CD4-positive, CD25-positive, alpha-beta regulatory T cell (primary cell): Measurements from ENCODE around the gene DAD1. TPM values are rescaled to one million over a fixed set of nuclear protein-coding genes. Genes with fewer than 3 reads are reported as not detected.
"Not testable (repeated sequence)": the region's sequence is repeated elsewhere in the genome, so short reads cannot be mapped to it uniquely, and the experiment has no call there.

ENCODE experiments used
- ATAC-seq, 2 donors: fragments of 150-1000 bp; cut with Tn5 transposase; one replicate each; pipeline ENCODE4 v1.10.0; 2021; ENCODE audit warnings: low read depth in 2 of 2, moderate number of reproducible peaks in 2 of 2, moderate library complexity in 1 of 2
- DNase-seq, 3 donors: peaks; one replicate each; pipeline versions ENCODE4 v3.0.0 to v3.0.0-alpha.2; 2012 to 2022; ENCODE audit warnings: mixed read lengths in 1 of 3
- H3K27ac ChIP-seq: one replicate; pipeline ENCODE4 v1.7.0; 2013; ENCODE audit warnings: mild to moderate bottlenecking, low read length; ENCODE audit not compliant: insufficient read depth, poor library complexity, severe bottlenecking
- H3K27me3 ChIP-seq: one replicate; pipeline ENCODE4 v1.7.0; 2013; ENCODE audit warnings: low read length; ENCODE audit not compliant: control insufficient read depth, insufficient read depth
- H3K36me3 ChIP-seq: one replicate; pipeline ENCODE4 v1.7.0; 2013; ENCODE audit warnings: mild to moderate bottlenecking, low read length, moderate library complexity; ENCODE audit not compliant: control insufficient read depth, insufficient read depth
- H3K4me1 ChIP-seq: 2 replicates; pipeline ENCODE4 v1.7.0; 2013; ENCODE audit warnings: mild to moderate bottlenecking, low read length; ENCODE audit not compliant: insufficient read depth, control insufficient read depth, poor library complexity, severe bottlenecking
- H3K4me3 ChIP-seq: one replicate; pipeline ENCODE4 v1.7.0; 2013; ENCODE audit warnings: low read depth, mild to moderate bottlenecking, low read length, moderate library complexity
- H3K9me3 ChIP-seq, 2 experiments: 1 replicate in 1 of 2; 2 replicates in 1 of 2; pipeline ENCODE4 v1.7.0; 2013; ENCODE audit warnings: low read length in 2 of 2, mild to moderate bottlenecking in 1 of 2, moderate library complexity in 1 of 2; ENCODE audit not compliant: control insufficient read depth in 2 of 2
- H3K27ac Mint-ChIP-seq, 3 donors: one replicate each; pipeline ENCODE4 v1.8.0; 2020 to 2022; ENCODE audit warnings: mild to moderate bottlenecking in 3 of 3, mixed read lengths in 3 of 3, moderate library complexity in 2 of 3
- H3K27me3 Mint-ChIP-seq: one replicate; pipeline ENCODE4 v1.8.0; 2022; ENCODE audit warnings: mild to moderate bottlenecking, mixed read lengths
- H3K36me3 Mint-ChIP-seq: one replicate; pipeline ENCODE4 v1.8.0; 2020; ENCODE audit warnings: mixed read lengths
- H3K4me1 Mint-ChIP-seq, 4 donors: one replicate each; pipeline ENCODE4 v1.8.0; 2020 to 2022; ENCODE audit warnings: mixed read lengths in 4 of 4, mild to moderate bottlenecking in 1 of 4
- H3K4me3 Mint-ChIP-seq, 4 donors: one replicate each; pipeline ENCODE4 v1.8.0; 2020 to 2022; ENCODE audit warnings: mild to moderate bottlenecking in 4 of 4, mixed read lengths in 4 of 4, moderate library complexity in 3 of 4
- H3K9me3 Mint-ChIP-seq, 7 donors: one replicate each; pipeline ENCODE4 v1.8.0; 2020 to 2022; ENCODE audit warnings: mixed read lengths in 7 of 7, mild to moderate bottlenecking in 3 of 7, moderate library complexity in 2 of 7
- polyA plus RNA-seq, 4 donors: library from polyadenylated mRNA; unstranded; fragments of 300-500 nt; fragmentation: Illumina TruSeq; gene quantifications; one replicate each; pipeline ENCODE4 v1.2.3, GENCODE V29; 2021
- total RNA-seq: library from RNA; stranded (reverse); gene quantifications from one replicate; pipeline ENCODE4 v1.2.3, GENCODE V29; 2022

DAD1 gene
- total and polyA plus RNA-seq, 5 donors from 2014 or later: 81.8 to 720 (median 683) TPM

DNA sequence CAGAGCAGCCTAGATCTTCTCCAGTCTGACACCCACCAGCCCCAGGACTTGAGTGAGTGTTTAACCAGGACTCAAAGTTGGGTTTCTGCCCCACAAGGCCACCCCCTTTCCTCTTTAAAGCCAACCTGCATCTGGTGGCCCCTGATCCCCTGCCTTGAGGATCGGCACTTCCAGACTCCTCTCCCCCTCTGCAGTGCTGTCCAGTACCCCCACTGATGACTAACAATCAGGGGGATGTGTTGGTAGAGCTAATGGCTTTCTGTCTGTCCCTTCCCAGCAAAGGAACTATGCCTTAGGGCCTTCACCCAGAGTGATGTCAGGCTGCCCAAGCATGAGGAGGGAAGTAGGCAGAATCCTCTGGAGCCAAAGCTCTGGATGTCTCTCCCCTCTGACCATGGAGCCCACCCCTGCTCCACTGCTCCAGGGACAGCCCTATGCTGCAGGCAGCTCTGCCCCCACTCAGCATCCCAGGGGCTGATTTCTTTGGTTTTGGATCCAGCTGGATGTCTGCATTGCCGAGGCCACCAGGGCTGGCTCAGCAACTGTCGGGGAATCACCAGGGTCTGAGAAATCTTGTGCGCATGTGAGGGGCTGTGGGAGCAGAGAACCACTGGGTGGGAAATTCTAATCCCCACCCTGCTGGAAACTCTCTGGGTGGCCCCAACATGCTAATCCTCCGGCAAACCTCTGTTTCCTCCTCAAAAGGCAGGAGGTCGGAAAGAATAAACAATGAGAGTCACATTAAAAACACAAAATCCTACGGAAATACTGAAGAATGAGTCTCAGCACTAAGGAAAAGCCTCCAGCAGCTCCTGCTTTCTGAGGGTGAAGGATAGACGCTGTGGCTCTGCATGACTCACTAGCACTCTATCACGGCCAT, 42.9 kb downstream of the DAD1 start:
- ATAC-seq (no peak), DNase-seq (no peak)
- Histone ChIP-seq H3K36me3 (peaks cover 94% of the 10 kb centered on the region), H3K4me1 (peaks cover 100% of the 10 kb centered on the region), H3K4me3 (peak overlapping the region; percentile 87), H3K27ac (peak overlapping the region; percentile 99), H3K9me3 (no peaks in the 10 kb centered on the region), H3K27me3 (no peaks in the 10 kb centered on the region)
- peaks cover 94% of the 10 kb centered on the region for H3K36me3 Mint-ChIP-seq
- H3K9me3 Mint-ChIP-seq: no peaks in the 10 kb centered on the region
- no peaks in the 10 kb centered on the region for H3K27me3 Mint-ChIP-seq
- H3K4me3 Mint-ChIP-seq: peak overlapping the region; percentile 82 to 90 (median 88)
- peaks cover 48 to 98% (median 86%) of the 10 kb centered on the region in 4 donors for H3K4me1 Mint-ChIP-seq
- peak overlapping the region; percentile 96 to 100 (median 99) for H3K27ac Mint-ChIP-seq

GRCh38 chr14:22544881-22545420, 44.1 kb downstream of the DAD1 start:
- Mint-ChIP-seq H3K27me3 (no peaks in the 10 kb centered on the region), H3K4me3 (peak overlapping the region; percentile 82 to 90 (median 88)), H3K9me3 (no peaks in the 10 kb centered on the region), H3K36me3 (peaks cover 95% of the 10 kb centered on the region), H3K4me1 (peaks cover 48 to 98% (median 88%) of the 10 kb centered on the region in 4 donors), H3K27ac (peak overlapping the region; percentile 96 to 100 (median 99))
- H3K4me1 ChIP-seq: peaks cover 100% of the 10 kb centered on the region
- H3K9me3 ChIP-seq: no peaks in the 10 kb centered on the region
- H3K27me3 ChIP-seq: no peaks in the 10 kb centered on the region
- H3K27ac ChIP-seq: peak overlapping the region; percentile 99
- DNase-seq (no peak), ATAC-seq (no peak)
- peak overlapping the region; percentile 87 for H3K4me3 ChIP-seq
- H3K36me3 ChIP-seq: peaks cover 92% of the 10 kb centered on the region

DNA sequence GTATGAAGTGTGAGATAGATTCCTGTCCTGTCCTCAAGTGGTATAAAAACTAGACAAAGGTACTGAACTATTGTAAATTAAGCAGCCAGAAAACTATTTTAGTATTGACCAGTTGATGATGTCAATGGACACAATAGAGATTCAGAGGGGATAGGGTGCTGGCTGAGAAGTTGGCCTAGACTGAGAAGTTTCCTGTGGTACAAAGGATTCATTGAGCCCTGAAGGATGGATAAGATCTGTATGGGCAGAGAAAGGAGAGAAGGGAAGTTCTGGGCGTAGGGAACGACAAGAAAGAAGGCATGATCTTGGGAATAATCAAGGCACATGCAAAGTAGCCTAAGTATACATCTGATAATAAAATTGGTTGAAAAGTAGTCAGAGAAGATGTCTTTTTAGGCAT, 44.6 kb downstream of the DAD1 start:
- peak overlapping the region; percentile 82 to 90 (median 88) for H3K4me3 Mint-ChIP-seq
- peak overlapping the region; percentile 99 for H3K27ac ChIP-seq
- H3K27me3 Mint-ChIP-seq: no peaks in the 10 kb centered on the region
- peak overlapping the region; percentile 96 to 100 (median 99) for H3K27ac Mint-ChIP-seq
- H3K4me1 Mint-ChIP-seq: peaks cover 43 to 98% (median 87%) of the 10 kb centered on the region in 4 donors
- H3K4me1 ChIP-seq: peaks cover 100% of the 10 kb centered on the region
- no peaks in the 10 kb centered on the region for H3K9me3 Mint-ChIP-seq
- DNase-seq: no peak
- H3K36me3 Mint-ChIP-seq: peaks cover 94% of the 10 kb centered on the region
- H3K27me3 ChIP-seq: no peaks in the 10 kb centered on the region
- ATAC-seq: no peak
- peak overlapping the region; percentile 87 for H3K4me3 ChIP-seq
- H3K9me3 ChIP-seq: no peaks in the 10 kb centered on the region
- H3K36me3 ChIP-seq: peaks cover 92% of the 10 kb centered on the region

- DNase-seq, H3K27me3 ChIP-seq, H3K27me3 Mint-ChIP-seq, H3K9me3 ChIP-seq, H3K9me3 Mint-ChIP-seq: not testable (repeated sequence)
- Histone ChIP-seq H3K4me3 (peak overlapping the region; percentile 90), H3K36me3 (peaks cover 92% of the 10 kb centered on the region), H3K27ac (peak overlapping the region; percentile 99), H3K4me1 (peaks cover 100% of the 10 kb centered on the region)
- Mint-ChIP-seq H3K27ac (peak overlapping the region; percentile 96 to 100 (median 99)), H3K36me3 (peaks cover 94% of the 10 kb centered on the region), H3K4me1 (peaks cover 43 to 98% (median 88%) of the 10 kb centered on the region in 4 donors), H3K4me3 (peak overlapping the region; percentile 82 to 90 (median 88))
- ATAC-seq: peak in 1 of 2 donors; percentile 22
These were observed 45.3 kb downstream of the DAD1 start for GRCh38 chr14:22543570-22544357.

DNA sequence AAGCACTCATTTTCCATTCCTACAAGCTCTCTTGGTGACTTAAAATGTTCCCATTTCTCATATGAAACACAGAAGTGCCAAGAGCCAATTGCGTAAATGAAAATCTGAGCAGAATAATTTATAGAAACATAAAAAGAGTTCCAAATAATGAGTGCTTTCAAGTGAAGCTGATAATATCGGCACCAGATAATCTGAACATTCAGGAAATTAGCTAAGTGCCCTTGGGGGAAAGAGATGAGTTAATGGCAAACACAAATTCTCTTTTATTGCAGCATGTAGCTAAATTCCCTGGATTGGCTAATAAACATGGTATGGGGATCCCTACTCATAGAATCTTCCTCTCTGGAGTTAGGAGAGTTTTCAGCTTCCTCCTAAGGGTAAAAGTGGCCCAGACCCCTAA, 46.7 kb downstream of the DAD1 start:
- H3K4me3 ChIP-seq: peak overlapping the region; percentile 90
- H3K36me3 Mint-ChIP-seq: peaks cover 96% of the 10 kb centered on the region
- no peaks in the 10 kb centered on the region for H3K27me3 Mint-ChIP-seq
- H3K36me3 ChIP-seq: peaks cover 95% of the 10 kb centered on the region
- no peaks in the 10 kb centered on the region for H3K9me3 ChIP-seq
- peaks cover 35 to 99% (median 87%) of the 10 kb centered on the region in 4 donors for H3K4me1 Mint-ChIP-seq
- no peaks in the 10 kb centered on the region for H3K9me3 Mint-ChIP-seq
- DNase-seq: no peak
- no peaks in the 10 kb centered on the region for H3K27me3 ChIP-seq
- H3K27ac Mint-ChIP-seq: peak overlapping the region; percentile 97 to 100 (median 99)
- peak overlapping the region; percentile 99 for H3K27ac ChIP-seq
- peak overlapping the region; percentile 82 to 97 (median 88) for H3K4me3 Mint-ChIP-seq
- no peak for ATAC-seq
- H3K4me1 ChIP-seq: peaks cover 100% of the 10 kb centered on the region

- Mint-ChIP-seq H3K27me3 (no peaks in the 10 kb centered on the region), H3K4me3 (peak overlapping the region; percentile 82 to 97 (median 88)), H3K4me1 (peaks cover 39 to 99% (median 86%) of the 10 kb centered on the region in 4 donors), H3K36me3 (peaks cover 96% of the 10 kb centered on the region), H3K27ac (peak overlapping the region; percentile 97 to 100 (median 99)), H3K9me3 (no peaks in the 10 kb centered on the region)
- no peak for DNase-seq
- peaks cover 94% of the 10 kb centered on the region for H3K36me3 ChIP-seq
- peaks cover 100% of the 10 kb centered on the region for H3K4me1 ChIP-seq
- peak overlapping the region; percentile 90 for H3K4me3 ChIP-seq
- H3K9me3 ChIP-seq: no peaks in the 10 kb centered on the region
- H3K27me3 ChIP-seq: no peaks in the 10 kb centered on the region
- peak overlapping the region; percentile 99 for H3K27ac ChIP-seq
- ATAC-seq: no peak
These were observed 47.3 kb downstream of the DAD1 start for GRCh38 chr14:22541721-22542120.

DNA sequence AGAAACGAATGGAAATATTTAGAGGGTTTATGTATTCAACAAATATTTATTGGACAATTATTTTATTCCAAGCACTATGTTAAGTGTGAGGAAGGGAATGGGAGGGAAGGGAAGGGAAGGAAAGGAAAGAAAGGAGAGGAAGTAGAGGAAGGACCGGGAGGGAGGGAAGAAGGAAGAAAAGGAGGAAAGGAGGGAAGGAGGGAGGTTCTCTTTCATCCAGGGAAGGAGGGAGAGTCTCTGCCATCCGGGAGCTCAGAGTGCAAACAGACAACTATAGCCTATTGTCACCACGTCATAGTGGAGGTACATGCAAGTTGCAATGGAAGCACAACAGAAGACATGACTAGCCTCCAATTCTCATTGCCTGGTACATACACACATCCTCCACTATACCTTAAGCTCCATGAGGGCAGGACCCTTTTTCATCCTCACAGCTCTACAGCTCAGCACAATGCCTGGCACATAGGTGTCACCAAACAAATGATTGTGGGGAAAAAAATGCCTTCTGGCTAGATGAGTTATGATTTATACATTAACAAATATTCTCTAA, 48.1 kb downstream of the DAD1 start:
- no peaks in the 10 kb centered on the region for H3K9me3 ChIP-seq
- DNase-seq: peak in 1 of 3 donors; percentile 74
- H3K36me3 Mint-ChIP-seq: peaks cover 93% of the 10 kb centered on the region
- peaks cover 93% of the 10 kb centered on the region for H3K36me3 ChIP-seq
- peak overlapping the region; percentile 97 to 100 (median 99) for H3K27ac Mint-ChIP-seq
- H3K4me1 ChIP-seq: peaks cover 100% of the 10 kb centered on the region
- no peaks in the 10 kb centered on the region for H3K27me3 ChIP-seq
- H3K27me3 Mint-ChIP-seq: no peaks in the 10 kb centered on the region
- H3K4me1 Mint-ChIP-seq: peaks cover 44 to 98% (median 84%) of the 10 kb centered on the region in 4 donors
- peak overlapping the region; percentile 90 for H3K4me3 ChIP-seq
- ATAC-seq: no peak
- H3K27ac ChIP-seq: peak overlapping the region; percentile 99
- H3K9me3 Mint-ChIP-seq: no peaks in the 10 kb centered on the region
- peak overlapping the region; percentile 82 to 97 (median 88) for H3K4me3 Mint-ChIP-seq
